Suprapubic skin (tissue), 4 donors: ENCODE data around the gene EFCAB6. TPM values are rescaled to one million over a fixed set of nuclear protein-coding genes. Genes with fewer than 3 reads are reported as not detected.

ENCODE experiments used
- DNase-seq, 2 donors: peaks; one replicate each; pipeline ENCODE4 v3.0.0-alpha.2; 2019; ENCODE audit warnings: low spot score in 2 of 2
- H3K27ac ChIP-seq: fragments of 200-600 bp; sonication (generic); one replicate; pipeline ENCODE4 v1.5.1; 2019
- H3K27me3 ChIP-seq: fragments of 200-600 bp; sonication (generic); one replicate; pipeline ENCODE4 v1.5.1; 2019
- H3K36me3 ChIP-seq: fragments of 200-600 bp; sonication (generic); one replicate; pipeline ENCODE4 v1.5.1; 2019
- H3K4me1 ChIP-seq: fragments of 200-600 bp; sonication (generic); one replicate; pipeline ENCODE4 v1.5.1; 2019
- H3K4me3 ChIP-seq: fragments of 200-600 bp; sonication (generic); one replicate; pipeline ENCODE4 v1.5.1; 2019; ENCODE audit warnings: mild to moderate bottlenecking
- H3K9me3 ChIP-seq: fragments of 200-600 bp; sonication (generic); one replicate; pipeline ENCODE4 v1.5.1; 2019
- CTCF ChIP-seq, 2 donors: fragments of 200-600 bp in 1 of 2; fragments of 450-650 bp in 1 of 2; sonication (generic) in 1 of 2; IDR thresholded peaks; one replicate each; pipeline ENCODE4 v1.5.1; 2016 to 2019; ENCODE audit warnings: antibody characterized with exemption in 2 of 2, mild to moderate bottlenecking in 1 of 2, moderate library complexity in 1 of 2
- EP300 ChIP-seq: sonication (generic); formaldehyde crosslinking; IDR thresholded peaks from one replicate; pipeline ENCODE4 v1.6.1; 2017; ENCODE audit warnings: antibody characterized with exemption
- POLR2A ChIP-seq, 2 donors: fragments of 450-650 bp; IDR thresholded peaks; one replicate each; pipeline ENCODE4 v1.6.1; 2017; ENCODE audit warnings: antibody characterized with exemption in 2 of 2, mild to moderate bottlenecking in 2 of 2, moderate library complexity in 2 of 2
- POLR2AphosphoS5 ChIP-seq, 3 donors: sonication (generic); formaldehyde crosslinking; IDR thresholded peaks; one replicate each; pipeline ENCODE4 v1.6.1; 2017; ENCODE audit warnings: antibody characterized with exemption in 3 of 3
- WGBS: methylation state at CpG from one replicate; pipeline ENCODE4 v1.1.5; 2018; 5-methylcytosine and 5-hydroxymethylcytosine counted together
- total RNA-seq, 4 donors: library from RNA; depleted of rRNA; stranded (reverse); fragments of >200 nt; gene quantifications; one replicate each; pipeline ENCODE4 v1.1.0, GENCODE V29; 2016

The EFCAB6 gene
- total RNA-seq, 4 donors from 2014 or later = 1.9 to 4.9 (median 2.9) TPM

DNA sequence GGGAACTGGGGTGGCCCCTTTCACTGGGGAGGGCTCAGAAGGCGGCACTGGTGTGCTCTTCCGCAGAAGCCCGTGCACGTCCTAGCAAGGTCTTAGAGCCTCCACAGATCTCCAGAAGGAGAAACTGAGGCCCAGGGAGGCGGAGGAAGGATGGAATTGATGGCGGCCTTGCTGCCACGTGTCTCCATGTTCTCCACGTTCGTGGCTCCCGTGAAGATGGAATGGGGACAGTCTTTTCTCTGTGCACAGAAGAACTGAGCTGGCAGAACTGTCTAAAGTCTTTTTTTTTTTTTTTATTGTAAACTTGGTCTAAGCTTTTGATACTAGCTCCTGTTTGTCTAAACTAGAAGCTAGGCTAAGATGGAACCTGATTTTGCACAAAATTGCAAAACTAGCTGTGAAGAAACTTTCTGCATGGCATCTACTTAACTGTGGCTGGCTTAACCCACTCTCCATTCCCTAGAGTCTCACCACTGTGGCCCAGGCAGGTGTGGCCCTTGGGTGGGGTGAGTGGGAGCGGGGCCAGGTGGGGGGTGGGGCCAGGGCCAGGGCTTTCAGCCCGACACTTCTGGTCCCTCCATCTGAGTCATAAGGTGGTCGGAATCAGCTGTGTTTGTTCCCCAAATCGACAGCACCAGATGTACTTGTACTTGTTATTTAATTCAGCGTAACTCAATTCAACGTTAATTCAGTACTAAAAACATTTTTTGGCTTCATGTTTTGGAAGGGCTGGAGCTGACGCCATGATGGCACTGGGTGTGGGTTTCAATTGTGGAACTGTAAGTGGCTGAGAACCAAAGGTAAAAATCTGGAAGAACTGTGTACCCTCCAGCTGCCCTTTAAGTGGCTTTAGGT is 279.6 kb downstream of the EFCAB6 start:
- Histone ChIP-seq H3K27me3 (no peaks in the 10 kb centered on the region), H3K36me3 (no peaks in the 10 kb centered on the region), H3K9me3 (no peaks in the 10 kb centered on the region), H3K27ac (no peak overlapping the region), H3K4me1 (peaks cover 12% of the 10 kb centered on the region), H3K4me3 (no peak overlapping the region)
- 66% methylated on average over 14 of the region's 17 CpGs for WGBS
- TF ChIP-seq CTCF (IDR thresholded peaks at IDR 0.05) (no peak), POLR2A (IDR thresholded peaks at IDR 0.05) (no peak), POLR2AphosphoS5 (IDR thresholded peaks at IDR 0.05) (no peak), EP300 (no peak)
- no peak for DNase-seq

GRCh38 chr22:43531651-43532050 is 280.5 kb downstream of the EFCAB6 start:
- Histone ChIP-seq H3K4me3 (no peak overlapping the region), H3K36me3 (no peaks in the 10 kb centered on the region), H3K27me3 (peaks cover 3% of the 10 kb centered on the region), H3K9me3 (no peaks in the 10 kb centered on the region), H3K27ac (no peak overlapping the region), H3K4me1 (peaks cover 12% of the 10 kb centered on the region)
- TF ChIP-seq CTCF (IDR thresholded peaks at IDR 0.05) (no peak), POLR2AphosphoS5 (IDR thresholded peaks at IDR 0.05) (no peak), POLR2A (IDR thresholded peaks at IDR 0.05) (no peak), EP300 (no peak)
- no peak for DNase-seq
- 34% methylated on average over 3 of the region's 4 CpGs for WGBS

DNA sequence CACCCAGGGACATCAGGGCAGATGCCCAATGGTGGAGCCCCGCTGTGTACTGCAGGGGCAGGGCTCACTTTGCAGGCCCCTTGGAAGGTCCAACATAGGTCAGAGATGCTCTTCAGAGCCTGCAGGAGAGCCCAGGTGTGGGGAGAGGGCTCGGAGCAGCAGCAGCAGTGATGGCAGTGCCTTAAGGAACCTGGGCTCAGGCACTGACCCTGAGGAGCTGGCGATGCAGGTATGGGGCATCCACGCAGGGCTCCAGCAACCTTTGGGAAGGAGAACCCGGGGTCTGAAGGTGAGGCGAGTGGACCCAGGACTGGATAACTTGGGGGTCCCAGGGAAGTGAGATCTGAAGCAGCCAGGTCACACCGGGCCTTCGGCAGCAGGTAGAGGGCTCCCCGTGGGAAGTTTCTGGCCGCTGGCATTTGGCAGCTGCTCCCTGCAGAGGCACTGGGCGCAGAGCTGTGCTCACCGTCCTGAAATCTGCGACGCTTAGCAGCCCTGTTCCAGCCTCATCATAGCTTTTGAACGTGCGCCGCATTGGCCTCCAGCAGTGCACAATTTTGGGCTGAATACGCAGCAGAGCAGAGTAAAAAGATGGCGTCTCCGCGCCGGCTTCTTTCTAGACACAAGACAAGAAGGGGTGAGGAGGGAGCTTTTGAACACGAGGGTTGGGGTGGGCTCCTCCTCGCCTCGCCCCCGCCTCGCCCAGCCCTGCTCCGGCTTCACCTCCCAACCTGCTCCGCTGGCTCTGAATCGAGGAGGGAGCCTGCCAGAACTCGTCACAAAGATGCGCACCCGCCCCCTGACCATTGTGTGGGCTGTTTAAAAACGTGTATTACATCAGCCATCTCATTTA is 281.5 kb downstream of the EFCAB6 start:
- Histone ChIP-seq H3K27ac (no peak overlapping the region), H3K9me3 (no peaks in the 10 kb centered on the region), H3K4me1 (peaks cover 9% of the 10 kb centered on the region), H3K27me3 (peaks cover 11% of the 10 kb centered on the region), H3K36me3 (no peaks in the 10 kb centered on the region), H3K4me3 (peak overlapping the region; percentile 24)
- WGBS = 74% methylated on average over 26 of the region's 34 CpGs
- TF ChIP-seq POLR2A (IDR thresholded peaks at IDR 0.05) = no peak
- TF ChIP-seq POLR2AphosphoS5 (IDR thresholded peaks at IDR 0.05) = no peak
- no peak for TF ChIP-seq EP300
- TF ChIP-seq CTCF (IDR thresholded peaks at IDR 0.05) = no peak
- no peak for DNase-seq

DNA sequence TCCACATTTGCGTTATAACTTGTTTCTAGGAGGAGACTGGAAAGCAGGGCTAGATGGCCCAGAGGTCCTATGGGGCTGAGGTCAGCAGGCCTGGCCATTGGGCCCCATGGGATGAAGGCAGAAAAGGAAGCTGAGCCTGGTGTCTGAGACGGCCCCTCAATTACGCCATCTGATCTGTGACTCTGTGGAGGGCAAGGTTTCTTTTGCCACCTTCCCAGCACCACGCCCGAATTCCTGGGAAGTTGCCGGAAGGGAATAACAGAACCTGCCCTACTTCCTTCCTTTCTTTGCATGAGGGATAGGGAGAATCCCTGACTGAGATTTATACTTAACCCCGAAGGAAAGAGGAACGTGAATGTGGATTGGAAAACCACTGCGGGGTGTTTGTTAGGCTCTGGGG is 282.2 kb downstream of the EFCAB6 start:
- Histone ChIP-seq H3K27me3 (peaks cover 11% of the 10 kb centered on the region), H3K9me3 (no peaks in the 10 kb centered on the region), H3K4me1 (peaks cover 9% of the 10 kb centered on the region), H3K36me3 (no peaks in the 10 kb centered on the region), H3K27ac (no peak overlapping the region), H3K4me3 (no peak overlapping the region)
- DNase-seq = no peak
- WGBS = 44% methylated on average over 9 of the region's 9 CpGs
- TF ChIP-seq EP300 = no peak
- no peak for TF ChIP-seq CTCF (IDR thresholded peaks at IDR 0.05)
- no peak for TF ChIP-seq POLR2AphosphoS5 (IDR thresholded peaks at IDR 0.05)
- no peak for TF ChIP-seq POLR2A (IDR thresholded peaks at IDR 0.05)

DNA sequence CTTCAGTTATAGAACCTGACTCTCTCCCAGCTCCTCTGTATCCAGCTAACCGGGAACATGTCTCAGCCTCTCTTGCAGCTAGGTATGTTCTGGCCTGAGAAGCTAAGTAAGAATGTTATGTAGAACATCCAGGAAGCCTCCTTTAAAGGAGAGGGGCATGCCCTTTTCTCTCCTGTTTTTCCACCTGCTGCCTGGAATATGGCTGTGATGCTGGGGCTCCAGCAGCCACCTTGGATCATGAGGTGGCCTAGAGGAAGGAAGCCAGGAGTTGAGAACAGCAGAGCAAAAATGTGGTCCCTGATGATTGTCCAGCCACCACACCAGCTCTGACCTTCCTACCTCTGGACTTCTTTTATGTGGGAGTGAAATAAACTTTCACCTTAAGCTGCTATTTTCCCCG is 282.6 kb downstream of the EFCAB6 start:
- Histone ChIP-seq H3K4me3 (no peak overlapping the region), H3K9me3 (no peaks in the 10 kb centered on the region), H3K4me1 (peaks cover 9% of the 10 kb centered on the region), H3K36me3 (no peaks in the 10 kb centered on the region), H3K27ac (no peak overlapping the region), H3K27me3 (peaks cover 11% of the 10 kb centered on the region)
- no peak for DNase-seq
- TF ChIP-seq EP300 (no peak), POLR2AphosphoS5 (IDR thresholded peaks at IDR 0.05) (no peak), POLR2A (IDR thresholded peaks at IDR 0.05) (no peak), CTCF (IDR thresholded peaks at IDR 0.05) (no peak)
- 100% methylated on average over 2 of the region's 2 CpGs for WGBS
